GM23338 (cell line): ENCODE results near the gene PIWIL4. TPM values are rescaled to one million over a fixed set of nuclear protein-coding genes. Genes with fewer than 3 reads are reported as not detected.

ENCODE experiments used
- ATAC-seq: fragments of 200-7000 bp; cut with Tn5 transposase; 3 replicates; pipeline ENCODE4 v1.9.1; 2020
- DNase-seq: peaks from one replicate; pipeline ENCODE4 v3.0.0-alpha.2; 2015; ENCODE audit warnings: low spot score
- H2AFZ ChIP-seq: fragments of 200-600 bp; sonication (generic); 2 replicates; pipeline ENCODE4 v1.8.0; 2016; ENCODE audit warnings: antibody characterized with exemption, mild to moderate bottlenecking, moderate library complexity
- H3F3A ChIP-seq: fragments of 200-600 bp; sonication (generic); replicated peaks from 2 replicates; pipeline ENCODE4 v1.8.0; 2017; ENCODE audit warnings: antibody characterized with exemption, mixed run types, low read depth
- H3K27ac ChIP-seq: fragments of 200-600 bp; sonication (generic); 2 replicates; pipeline ENCODE4 v1.6.1; 2016; ENCODE audit warnings: low read depth
- H3K27me3 ChIP-seq: fragments of 200-600 bp; sonication (generic); 2 replicates; pipeline ENCODE4 v1.8.0; 2016; ENCODE audit warnings: mild to moderate bottlenecking, mixed run types, moderate library complexity; ENCODE audit not compliant: insufficient read depth
- H3K36me3 ChIP-seq: fragments of 200-600 bp; sonication (generic); 2 replicates; pipeline ENCODE4 v1.8.0; 2016; ENCODE audit warnings: mild to moderate bottlenecking; ENCODE audit not compliant: insufficient read depth
- H3K4me1 ChIP-seq: fragments of 200-600 bp; sonication (generic); 2 replicates; pipeline ENCODE4 v1.8.0; 2016; ENCODE audit warnings: mild to moderate bottlenecking, moderate library complexity; ENCODE audit not compliant: insufficient read depth
- H3K4me2 ChIP-seq: fragments of 200-600 bp; sonication (generic); 2 replicates; pipeline ENCODE4 v1.7.1; 2017; ENCODE audit warnings: mixed run types
- H3K4me3 ChIP-seq: fragments of 200-600 bp; sonication (generic); 2 replicates; pipeline ENCODE4 v1.6.1; 2016; ENCODE audit warnings: mixed run types
- H3K79me2 ChIP-seq: fragments of 200-600 bp; sonication (generic); replicated peaks from 2 replicates; pipeline ENCODE4 v1.8.0; 2017; ENCODE audit warnings: mild to moderate bottlenecking; ENCODE audit not compliant: insufficient read depth
- H3K9me2 ChIP-seq: fragments of 200-600 bp; sonication (generic); 2 replicates; pipeline ENCODE4 v1.8.0; 2017; ENCODE audit not compliant: insufficient read depth
- H4K20me1 ChIP-seq: fragments of 200-600 bp; sonication (generic); replicated peaks from 2 replicates; pipeline ENCODE4 v1.8.0; 2017; ENCODE audit warnings: mild to moderate bottlenecking; ENCODE audit not compliant: insufficient read depth
- H3K27ac Mint-ChIP-seq: 2 replicates; pipeline ENCODE4 v1.8.0; 2020; ENCODE audit warnings: inconsistent platforms, mild to moderate bottlenecking, moderate library complexity, mixed read lengths
- H3K27me3 Mint-ChIP-seq: 3 replicates; pipeline ENCODE4 v1.8.0; 2022; ENCODE audit warnings: low read depth, mild to moderate bottlenecking, moderate library complexity, mixed read lengths, inconsistent platforms; ENCODE audit not compliant: insufficient read depth, poor library complexity
- H3K36me3 Mint-ChIP-seq: 3 replicates; pipeline ENCODE4 v1.8.0; 2021; ENCODE audit warnings: low read depth, mild to moderate bottlenecking, inconsistent platforms, moderate library complexity, mixed read lengths
- H3K4me1 Mint-ChIP-seq: 3 replicates; pipeline ENCODE4 v1.8.0; 2020; ENCODE audit warnings: mild to moderate bottlenecking, inconsistent platforms, mixed read lengths
- H3K4me3 Mint-ChIP-seq: 3 replicates; pipeline ENCODE4 v1.8.0; 2021; ENCODE audit warnings: moderate library complexity, mild to moderate bottlenecking, inconsistent platforms, mixed read lengths
- H3K9me3 Mint-ChIP-seq: 3 replicates; pipeline ENCODE4 v1.8.0; 2020; ENCODE audit warnings: moderate library complexity, mild to moderate bottlenecking, inconsistent platforms, mixed read lengths
- CREB1 ChIP-seq: fragments of 250-450 bp; sonication (Bioruptor Pico); IDR thresholded peaks from 2 replicates; pipeline ENCODE4 v1.5.0; 2020; ENCODE audit warnings: low read depth, mild to moderate bottlenecking, moderate library complexity
- CTCF ChIP-seq, 2 experiments: fragments of 200-600 bp in 1 of 2; sonication (generic) in 1 of 2; conservative IDR thresholded peaks; 2 replicates each; pipeline versions ENCODE4 v1.5.1 to v1.6.1; 2016 to 2017; ENCODE audit warnings: antibody characterized with exemption in 2 of 2, low read depth in 2 of 2, mild to moderate bottlenecking in 2 of 2, moderate library complexity in 1 of 2
- EZH2 ChIP-seq: fragments of 200-600 bp; sonication (generic); IDR thresholded peaks from one replicate; pipeline ENCODE4 v1.8.0; 2017; ENCODE audit warnings: antibody characterized with exemption, mild to moderate bottlenecking, low read depth; ENCODE audit not compliant: unreplicated experiment
- EZH2phosphoT487 ChIP-seq: fragments of 200-600 bp; sonication (generic); IDR thresholded peaks from one replicate; pipeline ENCODE4 v1.8.1; 2018; ENCODE audit warnings: antibody characterized with exemption; ENCODE audit not compliant: unreplicated experiment
- JUNB ChIP-seq: IDR thresholded peaks from one replicate; pipeline ENCODE4 v1.6.1; 2016; ENCODE audit warnings: antibody characterized with exemption; ENCODE audit not compliant: unreplicated experiment
- NANOG ChIP-seq: IDR thresholded peaks from 2 replicates; pipeline ENCODE4 v1.6.1; 2016; ENCODE audit warnings: antibody characterized with exemption, borderline replicate concordance
- POLR2AphosphoS5 ChIP-seq: IDR thresholded peaks from 2 replicates; pipeline ENCODE4 v1.6.1; 2016; ENCODE audit warnings: antibody characterized with exemption, low read depth
- REST ChIP-seq: IDR thresholded peaks from one replicate; pipeline ENCODE4 v1.6.1; 2018; ENCODE audit warnings: antibody characterized with exemption; ENCODE audit not compliant: unreplicated experiment
- STAT1 ChIP-seq: IDR thresholded peaks from one replicate; pipeline ENCODE4 v1.6.1; 2016; ENCODE audit warnings: antibody characterized with exemption; ENCODE audit not compliant: unreplicated experiment
- ZNF462 ChIP-seq: fragments of 250-450 bp; sonication (Bioruptor Pico); IDR thresholded peaks from 2 replicates; pipeline ENCODE4 v1.5.0; 2020; ENCODE audit warnings: mild to moderate bottlenecking, moderate library complexity
- polyA plus RNA-seq: library from polyadenylated mRNA; unstranded; fragments of >200 nt; fragmentation: Nextera tagmentation; extraction: Ambion mirVana; gene quantifications from 2 replicates; pipeline ENCODE4 v1.2.1, GENCODE V29; 2016
- total RNA-seq: library from RNA; depleted of rRNA; stranded (reverse); fragments of >200 nt; shearing (Covaris generic); gene quantifications from 2 replicates; pipeline ENCODE4 v1.2.3, GENCODE V29; 2014

PIWIL4 gene
- total and polyA plus RNA-seq, 2 experiments from 2014 or later, result 0.23 to 0.66 TPM

GRCh38 chr11:94533696-94534630, 33.2 kb upstream of the PIWIL4 start (continued):
- TF ChIP-seq REST, result no peak
- no peak for TF ChIP-seq CREB1 (CRISPR knock-in tag)
- TF ChIP-seq POLR2AphosphoS5, result no peak
- TF ChIP-seq EZH2phosphoT487, result no peak
- no peak for TF ChIP-seq CTCF (conservative IDR thresholded peaks at IDR 0.05; ENCODE audit: low read depth in 2 of 2)
- no peak for TF ChIP-seq EZH2
- no peak for TF ChIP-seq JUNB
- TF ChIP-seq STAT1, result no peak

- H3K36me3 Mint-ChIP-seq, result no peaks in the 10 kb centered on the region
- no peak for ATAC-seq
- Histone ChIP-seq H3K79me2 (no peaks in the 10 kb centered on the region), H4K20me1 (no peaks in the 10 kb centered on the region), H3K27me3 (no peaks in the 10 kb centered on the region; the same call in 1 of the 2 replicates), H3K9me2 (no peaks in the 10 kb centered on the region), H3K4me2 (no peak overlapping the region), H3K27ac (no peak overlapping the region), H3F3A (no peaks in the 10 kb centered on the region), H3K4me3 (no peak overlapping the region), H3K36me3 (no peaks in the 10 kb centered on the region), H2AFZ (no peak overlapping the region), H3K4me1 (no peaks in the 10 kb centered on the region)
- no peak for DNase-seq
- H3K9me3 Mint-ChIP-seq, result no peaks in the 10 kb centered on the region
- no peaks in the 10 kb centered on the region; the same call in 2 of the 3 replicates for H3K4me1 Mint-ChIP-seq
- no peak overlapping the region for H3K4me3 Mint-ChIP-seq
- no peak overlapping the region for H3K27ac Mint-ChIP-seq
- H3K27me3 Mint-ChIP-seq, result peaks cover 2% of the 10 kb centered on the region
- no peak for TF ChIP-seq ZNF462 (CRISPR knock-in tag)
- no peak for TF ChIP-seq NANOG
- TF ChIP-seq EZH2phosphoT487, result no peak
Observed at GRCh38 chr11:94536386-94536785, 30.8 kb upstream of the PIWIL4 start.
